H9 (cell line): ENCODE measurements around the gene HS1BP3. TPM values are rescaled to one million over a fixed set of nuclear protein-coding genes. Genes with fewer than 3 reads are reported as not detected.

Experiments used
- DNase-seq: peaks from one replicate; pipeline ENCODE4 v3.0.0-alpha.2; 2017
- H2AFZ ChIP-seq: one replicate; pipeline ENCODE4 v1.6.1; 2013; ENCODE audit warnings: mild to moderate bottlenecking, low read length, control low read depth, moderate library complexity
- H2AK5ac ChIP-seq: 2 replicates; pipeline ENCODE4 v1.6.1; 2013; ENCODE audit warnings: low read length, control low read depth, mixed read lengths; ENCODE audit not compliant: insufficient read length
- H2BK120ac ChIP-seq: one replicate; pipeline ENCODE4 v1.6.1; 2013; ENCODE audit warnings: low read depth, mild to moderate bottlenecking, low read length, control low read depth, inconsistent platforms; ENCODE audit not compliant: poor library complexity, severe bottlenecking
- H2BK12ac ChIP-seq: 2 replicates; pipeline ENCODE4 v1.6.1; 2013; ENCODE audit warnings: low read length, control low read depth, mixed read lengths, low read depth; ENCODE audit not compliant: insufficient read length
- H2BK15ac ChIP-seq: 2 replicates; pipeline ENCODE4 v1.6.1; 2013; ENCODE audit warnings: low read depth, low read length, control low read depth
- H2BK20ac ChIP-seq: one replicate; pipeline ENCODE4 v1.6.1; 2013; ENCODE audit warnings: low read depth, mild to moderate bottlenecking, low read length, control low read depth, inconsistent platforms; ENCODE audit not compliant: poor library complexity, severe bottlenecking
- H2BK5ac ChIP-seq: 2 replicates; pipeline ENCODE4 v1.6.1; 2013; ENCODE audit warnings: low read length, control low read depth, mixed read lengths; ENCODE audit not compliant: insufficient read length
- H3K14ac ChIP-seq: 2 replicates; pipeline ENCODE4 v1.6.1; 2013; ENCODE audit warnings: low read length, control low read depth; ENCODE audit not compliant: insufficient read depth
- H3K18ac ChIP-seq: 2 replicates; pipeline ENCODE4 v1.6.1; 2013; ENCODE audit warnings: low read depth, mild to moderate bottlenecking, mixed read lengths, low read length, control low read depth; ENCODE audit not compliant: insufficient read length
- H3K23ac ChIP-seq: 2 replicates; pipeline ENCODE4 v1.6.1; 2013; ENCODE audit warnings: low read length, control low read depth, mixed read lengths, low read depth; ENCODE audit not compliant: insufficient read length
- H3K23me2 ChIP-seq: 2 replicates; pipeline ENCODE4 v1.6.1; 2013; ENCODE audit warnings: low read depth, mild to moderate bottlenecking, mixed read lengths, low read length, control low read depth; ENCODE audit not compliant: insufficient read length, poor library complexity, severe bottlenecking
- H3K27ac ChIP-seq: 2 replicates; pipeline ENCODE4 v1.5.1; 2013; ENCODE audit warnings: low read length, control low read depth, mixed read lengths, low read depth; ENCODE audit not compliant: insufficient read length
- H3K27me3 ChIP-seq: 2 replicates; pipeline ENCODE4 v1.6.1; 2013; ENCODE audit warnings: low read length, control low read depth, inconsistent platforms; ENCODE audit not compliant: insufficient read depth
- H3K4ac ChIP-seq: 2 replicates; pipeline ENCODE4 v1.6.1; 2013; ENCODE audit warnings: low read depth, mild to moderate bottlenecking, control low read depth, inconsistent platforms, low read length, moderate library complexity
- H3K4me1 ChIP-seq: 2 replicates; pipeline ENCODE4 v1.6.1; 2013; ENCODE audit warnings: low read length, control low read depth, inconsistent platforms; ENCODE audit not compliant: insufficient read depth
- H3K4me2 ChIP-seq: 2 replicates; pipeline ENCODE4 v1.6.1; 2013; ENCODE audit warnings: low read length, control low read depth, mixed read lengths; ENCODE audit not compliant: insufficient read length, insufficient read depth
- H3K56ac ChIP-seq: 2 replicates; pipeline ENCODE4 v1.6.1; 2013; ENCODE audit warnings: low read depth, mild to moderate bottlenecking, mixed read lengths, low read length, control low read depth; ENCODE audit not compliant: insufficient read length
- H3K79me1 ChIP-seq: 2 replicates; pipeline ENCODE4 v1.6.1; 2013; ENCODE audit warnings: low read depth, mild to moderate bottlenecking, moderate library complexity, low read length, control low read depth, inconsistent platforms; ENCODE audit not compliant: insufficient read depth, poor library complexity, severe bottlenecking
- H3K79me2 ChIP-seq: 2 replicates; pipeline ENCODE4 v1.6.1; 2013; ENCODE audit warnings: low read length, control low read depth, inconsistent platforms; ENCODE audit not compliant: insufficient read depth
- H3K9ac ChIP-seq: 2 replicates; pipeline ENCODE4 v1.6.1; 2013; ENCODE audit warnings: low read length, control low read depth, mixed read lengths; ENCODE audit not compliant: insufficient read length; ENCODE audit errors: extremely low read depth
- H3K9me3 ChIP-seq: one replicate; pipeline ENCODE4 v1.6.1; 2013; ENCODE audit warnings: low read depth, low read length, inconsistent platforms; ENCODE audit not compliant: control insufficient read depth
- H3T11ph ChIP-seq: one replicate; pipeline ENCODE4 v1.6.1; 2013; ENCODE audit warnings: mild to moderate bottlenecking, low read length, control low read depth, inconsistent platforms
- H4K20me1 ChIP-seq: one replicate; pipeline ENCODE4 v1.6.1; 2013; ENCODE audit not compliant: control insufficient read depth, insufficient read length, insufficient read depth
- H4K5ac ChIP-seq: 2 replicates; pipeline ENCODE4 v1.6.1; 2013; ENCODE audit warnings: low read depth, mild to moderate bottlenecking, mixed read lengths, low read length, control low read depth; ENCODE audit not compliant: insufficient read length
- H4K8ac ChIP-seq: replicated peaks from 2 replicates; pipeline ENCODE4 v1.6.1; 2013; ENCODE audit warnings: low read length, control low read depth, mixed read lengths, low read depth; ENCODE audit not compliant: insufficient read length
- H4K91ac ChIP-seq: 2 replicates; pipeline ENCODE4 v1.6.1; 2013; ENCODE audit warnings: low read depth, mild to moderate bottlenecking, moderate library complexity, mixed read lengths, low read length, control low read depth; ENCODE audit not compliant: insufficient read length
- H3K27ac Mint-ChIP-seq, 3 experiments: 2 replicates in 2 of 3; 3 replicates in 1 of 3; pipeline ENCODE4 v1.8.0; 2020 to 2021; ENCODE audit warnings: mixed read lengths in 3 of 3, mild to moderate bottlenecking in 1 of 3, moderate library complexity in 1 of 3
- H3K27me3 Mint-ChIP-seq: 2 replicates; pipeline ENCODE4 v1.8.0; 2021; ENCODE audit warnings: low read depth, mild to moderate bottlenecking, moderate library complexity, mixed read lengths
- H3K36me3 Mint-ChIP-seq, 3 experiments: 2 replicates in 2 of 3; 3 replicates in 1 of 3; pipeline ENCODE4 v1.8.0; 2020 to 2021; ENCODE audit warnings: low read depth in 3 of 3, mixed read lengths in 3 of 3; ENCODE audit not compliant: insufficient read depth in 1 of 3
- H3K4me1 Mint-ChIP-seq, 2 experiments: 2 replicates each; pipeline ENCODE4 v1.8.0; 2020; ENCODE audit warnings: mixed read lengths in 2 of 2
- H3K4me3 Mint-ChIP-seq, 2 experiments: 2 replicates in 1 of 2; 3 replicates in 1 of 2; pipeline ENCODE4 v1.8.0; 2020 to 2021; ENCODE audit warnings: mild to moderate bottlenecking in 2 of 2, mixed read lengths in 2 of 2, moderate library complexity in 1 of 2
- H3K9me3 Mint-ChIP-seq, 2 experiments: 2 replicates in 1 of 2; 3 replicates in 1 of 2; pipeline ENCODE4 v1.8.0; 2020; ENCODE audit warnings: mild to moderate bottlenecking in 2 of 2, mixed read lengths in 2 of 2, moderate library complexity in 1 of 2
- WGBS: extraction: QIAGEN DNeasy Blood & Tissue Kit; methylation state at CpG from one replicate; pipeline ENCODE4 v1.1.7; 2013; ENCODE audit warnings: missing lambda C conversion rate, low lambda C conversion rate, mixed read lengths; ENCODE audit not compliant: insufficient read length; ENCODE audit errors: extremely low coverage; 5-methylcytosine and 5-hydroxymethylcytosine counted together
- total RNA-seq: library from RNA; stranded (reverse); gene quantifications from 2 replicates; pipeline ENCODE4 v1.2.1, GENCODE V29; 2021
- TF ChIP-seq, protein P1 (sequence below): fragments of 200-600 bp; sonication (generic); conservative IDR thresholded peaks from 3 replicates; pipeline ENCODE4 v1.8.0; 2021; ENCODE audit warnings: antibody characterized with exemption, mild to moderate bottlenecking

HS1BP3 gene
- total RNA-seq, 1 experiment from 2014 or later, result 11.1 TPM

- Histone ChIP-seq H3K27me3 (no peaks in the 10 kb centered on the region), H3K23ac (no peak overlapping the region), H3K4ac (no peak overlapping the region), H4K5ac (no peak overlapping the region), H3K9me3 (no peaks in the 10 kb centered on the region), H2BK5ac (no peak overlapping the region), H2BK120ac (no peak overlapping the region), H3K14ac (no peak overlapping the region), H3K9ac (no peak overlapping the region), H3K56ac (no peak overlapping the region), H3K79me2 (no peaks in the 10 kb centered on the region), H4K20me1 (no peaks in the 10 kb centered on the region), H3K79me1 (no peaks in the 10 kb centered on the region), H4K8ac (no peak overlapping the region), H2AFZ (no peak overlapping the region), H3K4me1 (no peaks in the 10 kb centered on the region; the same call in 1 of the 2 replicates), H3K23me2 (peaks cover 4% of the 10 kb centered on the region), H3K18ac (no peak overlapping the region), H2BK20ac (no peak overlapping the region), H2BK15ac (no peak overlapping the region), H3T11ph (no peak overlapping the region), H3K4me2 (no peak overlapping the region), H2BK12ac (no peak overlapping the region), H4K91ac (no peak overlapping the region), H3K27ac (no peak overlapping the region), H2AK5ac (no peak overlapping the region)
- no CpG with 5 or more reads among the region's 20 CpGs for WGBS
- H3K9me3 Mint-ChIP-seq, result no peaks in the 10 kb centered on the region; a peak in 1 of 5 replicates
- H3K4me1 Mint-ChIP-seq, result peaks cover 19 to 23% of the 10 kb centered on the region in 2 experiments
- H3K36me3 Mint-ChIP-seq, result peaks cover 0 to 6% (median 2%) of the 10 kb centered on the region in 3 experiments; a peak in 3 of 7 replicates
- H3K27me3 Mint-ChIP-seq, result peaks cover 17% of the 10 kb centered on the region
- H3K4me3 Mint-ChIP-seq, result no peak overlapping the region
- no peak for DNase-seq
- H3K27ac Mint-ChIP-seq, result no peak overlapping the region
- TF ChIP-seq, protein P1, sequence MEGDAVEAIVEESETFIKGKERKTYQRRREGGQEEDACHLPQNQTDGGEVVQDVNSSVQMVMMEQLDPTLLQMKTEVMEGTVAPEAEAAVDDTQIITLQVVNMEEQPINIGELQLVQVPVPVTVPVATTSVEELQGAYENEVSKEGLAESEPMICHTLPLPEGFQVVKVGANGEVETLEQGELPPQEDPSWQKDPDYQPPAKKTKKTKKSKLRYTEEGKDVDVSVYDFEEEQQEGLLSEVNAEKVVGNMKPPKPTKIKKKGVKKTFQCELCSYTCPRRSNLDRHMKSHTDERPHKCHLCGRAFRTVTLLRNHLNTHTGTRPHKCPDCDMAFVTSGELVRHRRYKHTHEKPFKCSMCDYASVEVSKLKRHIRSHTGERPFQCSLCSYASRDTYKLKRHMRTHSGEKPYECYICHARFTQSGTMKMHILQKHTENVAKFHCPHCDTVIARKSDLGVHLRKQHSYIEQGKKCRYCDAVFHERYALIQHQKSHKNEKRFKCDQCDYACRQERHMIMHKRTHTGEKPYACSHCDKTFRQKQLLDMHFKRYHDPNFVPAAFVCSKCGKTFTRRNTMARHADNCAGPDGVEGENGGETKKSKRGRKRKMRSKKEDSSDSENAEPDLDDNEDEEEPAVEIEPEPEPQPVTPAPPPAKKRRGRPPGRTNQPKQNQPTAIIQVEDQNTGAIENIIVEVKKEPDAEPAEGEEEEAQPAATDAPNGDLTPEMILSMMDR, result no peak
Measured at GRCh38 chr2:20646446-20646845, 4.5 kb downstream of the HS1BP3 start.
